HG03135 (cell line): ENCODE data around the gene SRSF5.
"Not testable (repeated sequence)": the region's sequence is repeated elsewhere in the genome, so short reads cannot be mapped to it uniquely, and the experiment has no call there.

Source experiments
- ATAC-seq: cut with Tn5 transposase; IDR thresholded peaks from one replicate; pipeline ENCODE4 v1.9.1; 2021; ENCODE audit warnings: mild to moderate bottlenecking, moderate library complexity; ENCODE audit not compliant: unreplicated experiment

SRSF5 gene

DNA sequence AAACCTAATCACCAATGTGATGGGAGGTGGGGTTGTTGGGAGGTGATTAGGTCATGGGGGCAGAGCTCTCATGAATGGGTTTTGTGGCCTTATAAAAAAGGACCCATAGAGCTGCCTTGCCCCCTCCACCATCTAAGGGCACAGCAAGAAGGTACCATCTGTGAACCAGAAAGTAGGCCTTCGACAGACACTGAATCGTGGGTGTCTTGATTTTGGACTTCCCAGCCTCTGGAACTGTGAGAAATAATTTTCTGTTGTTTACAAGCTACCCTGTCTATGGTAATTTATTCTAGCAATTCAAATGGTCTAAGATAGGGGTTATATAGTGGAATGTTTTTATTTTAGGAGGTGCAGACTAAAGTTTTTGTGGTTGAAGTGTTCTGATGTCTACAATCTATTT is 38.0 kb downstream of the SRSF5 start:
- ATAC-seq = no peak

DNA sequence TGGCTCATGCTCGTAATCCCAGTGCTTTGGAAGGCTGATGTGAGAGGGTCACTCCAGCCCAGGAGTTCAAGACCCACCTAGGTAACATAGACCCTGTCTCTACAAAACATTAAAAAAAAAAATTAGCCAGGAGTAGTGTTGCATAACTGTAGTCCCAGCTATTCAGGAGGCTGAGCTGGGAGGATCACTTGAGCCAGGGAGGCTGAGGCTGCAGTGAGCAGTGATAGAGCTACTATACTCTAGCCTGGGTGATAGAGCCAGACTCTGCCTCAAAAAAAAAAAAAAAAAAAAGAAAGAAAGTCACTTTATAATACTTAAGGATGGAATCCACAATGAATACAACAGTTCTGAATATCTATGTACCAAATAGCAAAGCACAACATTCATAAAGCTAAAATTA is 40.2 kb downstream of the SRSF5 start:
- no peak for ATAC-seq

GRCh38 chr14:69808919-69809808 is 42.2 kb downstream of the SRSF5 start:
- no peak for ATAC-seq

- no peak for ATAC-seq
Measured at GRCh38 chr14:69811227-69811867, 44.4 kb downstream of the SRSF5 start.

DNA sequence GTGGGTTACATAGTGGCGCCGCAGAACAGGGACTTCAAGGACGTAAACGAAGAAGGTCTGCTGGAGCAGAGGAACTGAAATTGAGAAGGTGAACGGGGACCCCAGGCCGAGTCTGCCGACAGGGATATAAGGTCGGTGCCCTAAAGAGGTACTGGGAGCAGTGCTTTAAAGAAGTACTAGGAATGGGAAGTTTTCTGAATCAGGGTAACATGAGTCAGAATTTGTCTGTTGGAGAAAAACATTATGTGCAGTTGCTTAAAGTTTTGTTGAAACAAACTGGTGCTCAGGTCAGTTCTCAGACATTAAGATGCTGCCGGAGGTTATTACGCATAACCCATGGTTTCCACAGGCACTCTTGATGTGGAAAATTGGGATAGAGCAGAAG is 44.9 kb downstream of the SRSF5 start:
- no peak for ATAC-seq

- no peak for ATAC-seq
Measured at GRCh38 chr14:69812711-69813110, 45.8 kb downstream of the SRSF5 start.

- not testable (repeated sequence) for ATAC-seq
Measured at GRCh38 chr14:69813346-69813745, 46.4 kb downstream of the SRSF5 start.

- ATAC-seq = no peak
Measured at GRCh38 chr14:69814397-69814796, 47.5 kb downstream of the SRSF5 start.

GRCh38 chr14:69815556-69815955 is 48.6 kb downstream of the SRSF5 start:
- ATAC-seq = no peak

- ATAC-seq = no peak
Measured at GRCh38 chr14:69816216-69816615, 49.3 kb downstream of the SRSF5 start.

- ATAC-seq = no peak
Measured at GRCh38 chr14:69818758-69819191, 51.8 kb downstream of the SRSF5 start.

DNA sequence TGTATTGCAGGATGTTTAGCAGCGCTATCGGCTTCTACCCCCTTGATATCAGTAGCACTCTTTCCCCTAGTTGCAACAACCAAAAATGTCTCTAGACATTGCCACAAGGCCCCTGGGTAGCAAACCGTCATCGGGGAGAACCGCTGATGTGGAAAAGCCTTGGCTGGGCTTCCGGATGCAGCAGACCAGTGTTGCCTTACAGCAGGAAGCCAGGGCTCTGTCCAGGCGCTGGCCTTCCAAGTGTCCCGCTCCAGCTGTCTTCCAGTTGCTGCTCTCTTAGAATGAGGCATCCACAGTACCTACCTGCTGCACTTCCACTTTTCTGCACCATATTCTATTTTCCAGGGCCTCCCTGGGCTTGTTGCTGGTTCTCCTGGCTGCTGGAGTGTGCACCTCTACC is 52.7 kb downstream of the SRSF5 start:
- no peak for ATAC-seq

- ATAC-seq = no peak
Measured at GRCh38 chr14:69820991-69821390, 54.0 kb downstream of the SRSF5 start.
